ENCODE results near the gene CSGALNACT2. TPM values are rescaled to one million over a fixed set of nuclear protein-coding genes. Genes with fewer than 3 reads are reported as not detected.
A peak's percentile ranks its signal among the peaks of the same experiment; 100 is the strongest.

The CSGALNACT2 gene
- polyA plus RNA-seq, 1 of the 3 experiments (the other 2 are of a cell fraction) = 11.5 TPM

DNA sequence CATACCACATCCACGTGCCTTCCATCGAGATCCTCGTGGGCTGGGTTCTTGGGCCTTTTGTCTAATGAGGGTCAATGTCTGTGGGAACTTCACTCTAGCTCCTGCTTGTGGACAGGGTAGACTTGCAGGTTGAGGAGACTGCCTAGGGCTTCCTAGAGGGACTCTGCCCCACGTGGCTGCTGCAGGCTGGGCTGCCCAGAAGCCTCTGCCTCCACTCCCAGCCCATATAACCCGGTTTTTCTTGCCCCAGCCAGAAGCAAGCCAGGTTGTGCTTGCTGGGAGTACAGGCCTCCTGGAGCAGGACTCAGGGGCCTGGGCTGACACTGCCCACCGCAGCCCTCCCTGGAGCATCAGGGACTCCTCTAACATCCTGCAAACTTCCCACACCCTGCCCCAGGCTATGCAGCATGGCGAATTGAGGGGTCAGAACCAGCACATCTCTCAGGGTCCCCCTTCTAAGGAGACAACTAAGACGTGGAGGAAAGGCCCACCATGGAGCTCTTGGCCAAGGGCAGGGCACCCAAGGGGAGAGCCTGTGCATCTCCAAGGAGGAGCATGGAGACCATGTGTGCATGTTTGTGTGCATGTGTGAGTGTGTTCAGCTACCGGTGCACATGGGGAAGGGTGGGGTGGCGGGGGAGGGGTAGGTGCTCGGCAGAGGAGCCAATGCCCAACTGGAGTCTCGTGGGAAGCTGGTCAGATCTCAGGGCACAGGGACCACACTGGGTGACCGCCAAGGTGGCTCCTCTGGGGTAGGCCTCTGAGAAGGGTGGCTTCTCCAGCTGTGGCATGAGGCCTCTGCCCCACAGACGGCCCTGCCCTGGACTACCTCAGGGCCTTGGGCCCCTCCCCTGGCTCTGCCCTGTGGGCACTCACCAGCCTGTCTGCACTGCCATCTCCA lies 66.0 kb downstream of the CSGALNACT2 start:
- no peak overlapping the region for H2AFZ ChIP-seq (ENCODE audit: low read depth)
- peak; percentile 21 for DNase-seq
- H3K27me3 ChIP-seq (ENCODE audit: insufficient read depth) = no peaks in the 10 kb centered on the region
- no peaks in the 10 kb centered on the region; a peak in 1 of 4 replicates for H3K4me1 ChIP-seq (ENCODE audit: control insufficient read depth in 1 of 2, insufficient read depth in 2 of 2, low read depth in 1 of 2, low read length in 1 of 2)
- H3K27ac ChIP-seq (ENCODE audit: low read depth in 2 of 2, low read length in 1 of 2) = no peak overlapping the region
- TF ChIP-seq MEF2A (IDR thresholded peaks at IDR 0.05; ENCODE audit: borderline replicate concordance, low read depth) (no peak), GATA2 (CRISPR knock-in tag; IDR thresholded peaks at IDR 0.05) (no peak), FOXJ3 (CRISPR knock-in tag; IDR thresholded peaks at IDR 0.05) (no peak), MXI1 (IDR thresholded peaks at IDR 0.05; ENCODE audit: low read depth, low read length) (no peak), TCF12 (IDR thresholded peaks at IDR 0.05) (no peak), TAF1 (IDR thresholded peaks at IDR 0.05; ENCODE audit: borderline replicate concordance, low read depth, low read length) (no peak), ELF1 (IDR thresholded peaks at IDR 0.05) (no peak), YY1 (IDR thresholded peaks at IDR 0.05; ENCODE audit: low read depth) (no peak), SIN3A (IDR thresholded peaks at IDR 0.05; ENCODE audit: borderline replicate concordance, low read depth, low read length) (no peak), RFX5 (IDR thresholded peaks at IDR 0.05; ENCODE audit: low read length) (no peak), TEAD4 (IDR thresholded peaks at IDR 0.05; ENCODE audit: borderline replicate concordance, insufficient read depth) (no peak), JUND (IDR thresholded peaks at IDR 0.05) (no peak), CHD2 (IDR thresholded peaks at IDR 0.05; ENCODE audit: low read length, partially characterized antibody) (no peak)
- TF ChIP-seq, protein P1, sequence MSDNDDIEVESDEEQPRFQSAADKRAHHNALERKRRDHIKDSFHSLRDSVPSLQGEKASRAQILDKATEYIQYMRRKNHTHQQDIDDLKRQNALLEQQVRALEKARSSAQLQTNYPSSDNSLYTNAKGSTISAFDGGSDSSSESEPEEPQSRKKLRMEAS (IDR thresholded peaks at IDR 0.05; ENCODE audit: low read depth) = no peak
- TF ChIP-seq, protein P2, sequence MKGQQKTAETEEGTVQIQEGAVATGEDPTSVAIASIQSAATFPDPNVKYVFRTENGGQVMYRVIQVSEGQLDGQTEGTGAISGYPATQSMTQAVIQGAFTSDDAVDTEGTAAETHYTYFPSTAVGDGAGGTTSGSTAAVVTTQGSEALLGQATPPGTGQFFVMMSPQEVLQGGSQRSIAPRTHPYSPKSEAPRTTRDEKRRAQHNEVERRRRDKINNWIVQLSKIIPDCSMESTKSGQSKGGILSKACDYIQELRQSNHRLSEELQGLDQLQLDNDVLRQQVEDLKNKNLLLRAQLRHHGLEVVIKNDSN (IDR thresholded peaks at IDR 0.05; ENCODE audit: borderline replicate concordance, low read depth) = no peak
- TF ChIP-seq, protein P3, sequence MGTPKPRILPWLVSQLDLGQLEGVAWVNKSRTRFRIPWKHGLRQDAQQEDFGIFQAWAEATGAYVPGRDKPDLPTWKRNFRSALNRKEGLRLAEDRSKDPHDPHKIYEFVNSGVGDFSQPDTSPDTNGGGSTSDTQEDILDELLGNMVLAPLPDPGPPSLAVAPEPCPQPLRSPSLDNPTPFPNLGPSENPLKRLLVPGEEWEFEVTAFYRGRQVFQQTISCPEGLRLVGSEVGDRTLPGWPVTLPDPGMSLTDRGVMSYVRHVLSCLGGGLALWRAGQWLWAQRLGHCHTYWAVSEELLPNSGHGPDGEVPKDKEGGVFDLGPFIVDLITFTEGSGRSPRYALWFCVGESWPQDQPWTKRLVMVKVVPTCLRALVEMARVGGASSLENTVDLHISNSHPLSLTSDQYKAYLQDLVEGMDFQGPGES (IDR thresholded peaks at IDR 0.05; ENCODE audit: low read depth, low read length) = no peak
- TF ChIP-seq, protein P4, sequence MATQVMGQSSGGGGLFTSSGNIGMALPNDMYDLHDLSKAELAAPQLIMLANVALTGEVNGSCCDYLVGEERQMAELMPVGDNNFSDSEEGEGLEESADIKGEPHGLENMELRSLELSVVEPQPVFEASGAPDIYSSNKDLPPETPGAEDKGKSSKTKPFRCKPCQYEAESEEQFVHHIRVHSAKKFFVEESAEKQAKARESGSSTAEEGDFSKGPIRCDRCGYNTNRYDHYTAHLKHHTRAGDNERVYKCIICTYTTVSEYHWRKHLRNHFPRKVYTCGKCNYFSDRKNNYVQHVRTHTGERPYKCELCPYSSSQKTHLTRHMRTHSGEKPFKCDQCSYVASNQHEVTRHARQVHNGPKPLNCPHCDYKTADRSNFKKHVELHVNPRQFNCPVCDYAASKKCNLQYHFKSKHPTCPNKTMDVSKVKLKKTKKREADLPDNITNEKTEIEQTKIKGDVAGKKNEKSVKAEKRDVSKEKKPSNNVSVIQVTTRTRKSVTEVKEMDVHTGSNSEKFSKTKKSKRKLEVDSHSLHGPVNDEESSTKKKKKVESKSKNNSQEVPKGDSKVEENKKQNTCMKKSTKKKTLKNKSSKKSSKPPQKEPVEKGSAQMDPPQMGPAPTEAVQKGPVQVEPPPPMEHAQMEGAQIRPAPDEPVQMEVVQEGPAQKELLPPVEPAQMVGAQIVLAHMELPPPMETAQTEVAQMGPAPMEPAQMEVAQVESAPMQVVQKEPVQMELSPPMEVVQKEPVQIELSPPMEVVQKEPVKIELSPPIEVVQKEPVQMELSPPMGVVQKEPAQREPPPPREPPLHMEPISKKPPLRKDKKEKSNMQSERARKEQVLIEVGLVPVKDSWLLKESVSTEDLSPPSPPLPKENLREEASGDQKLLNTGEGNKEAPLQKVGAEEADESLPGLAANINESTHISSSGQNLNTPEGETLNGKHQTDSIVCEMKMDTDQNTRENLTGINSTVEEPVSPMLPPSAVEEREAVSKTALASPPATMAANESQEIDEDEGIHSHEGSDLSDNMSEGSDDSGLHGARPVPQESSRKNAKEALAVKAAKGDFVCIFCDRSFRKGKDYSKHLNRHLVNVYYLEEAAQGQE (IDR thresholded peaks at IDR 0.05; ENCODE audit: low read depth, low read length) = no peak
- TF ChIP-seq, protein P5, sequence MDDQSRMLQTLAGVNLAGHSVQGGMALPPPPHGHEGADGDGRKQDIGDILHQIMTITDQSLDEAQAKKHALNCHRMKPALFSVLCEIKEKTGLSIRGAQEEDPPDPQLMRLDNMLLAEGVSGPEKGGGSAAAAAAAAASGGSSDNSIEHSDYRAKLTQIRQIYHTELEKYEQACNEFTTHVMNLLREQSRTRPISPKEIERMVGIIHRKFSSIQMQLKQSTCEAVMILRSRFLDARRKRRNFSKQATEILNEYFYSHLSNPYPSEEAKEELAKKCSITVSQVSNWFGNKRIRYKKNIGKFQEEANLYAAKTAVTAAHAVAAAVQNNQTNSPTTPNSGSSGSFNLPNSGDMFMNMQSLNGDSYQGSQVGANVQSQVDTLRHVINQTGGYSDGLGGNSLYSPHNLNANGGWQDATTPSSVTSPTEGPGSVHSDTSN (IDR thresholded peaks at IDR 0.05) = no peak
- TF ChIP-seq, protein P6, sequence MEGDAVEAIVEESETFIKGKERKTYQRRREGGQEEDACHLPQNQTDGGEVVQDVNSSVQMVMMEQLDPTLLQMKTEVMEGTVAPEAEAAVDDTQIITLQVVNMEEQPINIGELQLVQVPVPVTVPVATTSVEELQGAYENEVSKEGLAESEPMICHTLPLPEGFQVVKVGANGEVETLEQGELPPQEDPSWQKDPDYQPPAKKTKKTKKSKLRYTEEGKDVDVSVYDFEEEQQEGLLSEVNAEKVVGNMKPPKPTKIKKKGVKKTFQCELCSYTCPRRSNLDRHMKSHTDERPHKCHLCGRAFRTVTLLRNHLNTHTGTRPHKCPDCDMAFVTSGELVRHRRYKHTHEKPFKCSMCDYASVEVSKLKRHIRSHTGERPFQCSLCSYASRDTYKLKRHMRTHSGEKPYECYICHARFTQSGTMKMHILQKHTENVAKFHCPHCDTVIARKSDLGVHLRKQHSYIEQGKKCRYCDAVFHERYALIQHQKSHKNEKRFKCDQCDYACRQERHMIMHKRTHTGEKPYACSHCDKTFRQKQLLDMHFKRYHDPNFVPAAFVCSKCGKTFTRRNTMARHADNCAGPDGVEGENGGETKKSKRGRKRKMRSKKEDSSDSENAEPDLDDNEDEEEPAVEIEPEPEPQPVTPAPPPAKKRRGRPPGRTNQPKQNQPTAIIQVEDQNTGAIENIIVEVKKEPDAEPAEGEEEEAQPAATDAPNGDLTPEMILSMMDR (IDR thresholded peaks at IDR 0.05) = no peak
- TF ChIP-seq, protein P7, sequence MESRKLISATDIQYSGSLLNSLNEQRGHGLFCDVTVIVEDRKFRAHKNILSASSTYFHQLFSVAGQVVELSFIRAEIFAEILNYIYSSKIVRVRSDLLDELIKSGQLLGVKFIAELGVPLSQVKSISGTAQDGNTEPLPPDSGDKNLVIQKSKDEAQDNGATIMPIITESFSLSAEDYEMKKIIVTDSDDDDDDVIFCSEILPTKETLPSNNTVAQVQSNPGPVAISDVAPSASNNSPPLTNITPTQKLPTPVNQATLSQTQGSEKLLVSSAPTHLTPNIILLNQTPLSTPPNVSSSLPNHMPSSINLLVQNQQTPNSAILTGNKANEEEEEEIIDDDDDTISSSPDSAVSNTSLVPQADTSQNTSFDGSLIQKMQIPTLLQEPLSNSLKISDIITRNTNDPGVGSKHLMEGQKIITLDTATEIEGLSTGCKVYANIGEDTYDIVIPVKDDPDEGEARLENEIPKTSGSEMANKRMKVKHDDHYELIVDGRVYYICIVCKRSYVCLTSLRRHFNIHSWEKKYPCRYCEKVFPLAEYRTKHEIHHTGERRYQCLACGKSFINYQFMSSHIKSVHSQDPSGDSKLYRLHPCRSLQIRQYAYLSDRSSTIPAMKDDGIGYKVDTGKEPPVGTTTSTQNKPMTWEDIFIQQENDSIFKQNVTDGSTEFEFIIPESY (IDR thresholded peaks at IDR 0.05; ENCODE audit: borderline replicate concordance, low read depth) = no peak
- 68% methylated on average over 9 of the region's 14 CpGs for WGBS (ENCODE audit: low lambda C conversion rate)
- no peaks in the 10 kb centered on the region for H3K9me3 ChIP-seq
- no peaks in the 10 kb centered on the region for H3K9me2 ChIP-seq
- H3K9ac ChIP-seq = no peak overlapping the region
- H3K36me3 ChIP-seq (replicated peaks in 1 of 2; ENCODE audit: control insufficient read depth in 1 of 2, insufficient read depth in 2 of 2, low read length in 1 of 2) = no peaks in the 10 kb centered on the region
- ChIA-PET CTCF (interaction anchor here (0.6 to 2.7 kb wide), 20 partner anchors 10 to 258 kb away, joined by 3 to 19 read pairs (median 4); no protein-coding TSS in a partner anchor), POLR2A (no interaction called here)
- H3F3A ChIP-seq (replicated peaks; ENCODE audit: insufficient read depth) = no peaks in the 10 kb centered on the region
- no peaks in the 10 kb centered on the region for H4K20me1 ChIP-seq (ENCODE audit: insufficient read depth)
- H3K4me2 ChIP-seq = no peak overlapping the region
- H3K79me2 ChIP-seq (ENCODE audit: insufficient read depth) = no peaks in the 10 kb centered on the region
- H3K4me3 ChIP-seq (ENCODE audit: low read depth in 2 of 2, low read length in 1 of 2) = peak overlapping the region in 1 of 2 experiments; percentile 43; a peak in 1 of 4 replicates

Data from SK-N-SH (cell line).